Suppressor macrophage (primary cell): ENCODE data around the gene COL16A1.

Source experiments
- DNase-seq, 4 experiments: peaks; one replicate each; pipeline ENCODE4 v3.0.0-alpha.2; 2020 to 2022
- total RNA-seq, 17 experiments: gene quantifications; one replicate each; lab custom pipeline; 2026; ENCODE audit warnings: mixed read lengths in 6 of 17, inconsistent platforms in 3 of 17; lab: John Stamatoyannopoulos, UW

COL16A1 gene
- total RNA-seq = 0 to 9.8 (median 0.02) reads per million in 17 experiments

- DNase-seq = no peak
Measured at GRCh38 chr1:31703431-31704270, at the start of gene COL16A1. Gene COL16A1 (minus strand): TSS chr1:31704017. CDS start chr1:31702193, 1,824 bp downstream.

DNA sequence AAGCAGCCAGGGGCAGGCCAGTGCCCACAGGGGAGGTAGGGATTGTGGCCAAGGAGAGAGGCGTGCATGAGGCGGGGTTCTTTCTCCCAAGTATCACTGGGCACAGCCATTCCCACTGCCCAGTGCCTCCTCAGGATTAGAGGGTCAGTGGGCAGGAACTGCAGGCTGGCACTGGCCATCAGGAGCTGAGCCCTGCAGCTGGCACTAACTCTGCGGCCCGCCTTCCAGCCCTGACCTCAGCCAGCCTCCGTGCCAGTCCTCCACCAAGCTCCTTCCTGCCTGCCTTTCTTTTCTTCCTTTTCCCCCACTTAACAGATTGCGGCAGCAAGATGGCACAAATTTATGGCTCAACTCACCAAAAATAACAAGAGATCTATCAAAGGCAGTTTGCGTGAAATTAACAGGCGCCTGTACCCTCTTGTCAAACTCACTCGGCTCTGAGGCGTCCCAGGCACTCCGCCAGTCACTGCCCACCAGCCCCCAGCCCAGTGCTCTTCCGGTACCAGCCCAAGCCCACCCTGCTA lies 49.2 kb upstream of the COL16A1 start:
- no peak for DNase-seq

DNA sequence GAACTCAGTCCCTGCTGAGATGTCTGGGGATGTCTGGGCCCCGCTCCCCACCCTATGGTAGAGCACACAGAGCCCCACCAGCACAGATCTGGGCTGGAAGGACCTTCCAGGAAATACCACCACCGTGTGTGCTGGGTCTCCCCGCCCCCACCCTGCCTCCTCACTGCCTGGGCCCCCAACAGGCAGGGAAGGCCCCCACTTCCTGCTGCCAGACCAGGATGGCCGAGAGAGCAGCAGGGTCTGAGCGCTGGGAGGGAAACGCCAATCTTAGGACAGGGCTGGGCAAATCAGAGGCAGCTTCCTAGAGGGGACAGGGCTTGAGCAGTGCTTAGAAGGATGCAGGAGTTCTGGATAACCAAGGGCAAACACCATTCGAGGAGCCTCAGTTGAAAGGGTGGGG lies 48.4 kb upstream of the COL16A1 start:
- no peak for DNase-seq

GRCh38 chr1:31751822-31752241 lies 48.0 kb upstream of the COL16A1 start:
- DNase-seq = no peak

- DNase-seq = peak in 3 of 4 experiments; percentile 50 to 62 (median 59)
Measured at GRCh38 chr1:31750858-31751510, 47.2 kb upstream of the COL16A1 start.

GRCh38 chr1:31749785-31750735 lies 46.2 kb upstream of the COL16A1 start:
- no peak for DNase-seq

GRCh38 chr1:31748365-31748764 lies 44.5 kb upstream of the COL16A1 start:
- DNase-seq = no peak

DNA sequence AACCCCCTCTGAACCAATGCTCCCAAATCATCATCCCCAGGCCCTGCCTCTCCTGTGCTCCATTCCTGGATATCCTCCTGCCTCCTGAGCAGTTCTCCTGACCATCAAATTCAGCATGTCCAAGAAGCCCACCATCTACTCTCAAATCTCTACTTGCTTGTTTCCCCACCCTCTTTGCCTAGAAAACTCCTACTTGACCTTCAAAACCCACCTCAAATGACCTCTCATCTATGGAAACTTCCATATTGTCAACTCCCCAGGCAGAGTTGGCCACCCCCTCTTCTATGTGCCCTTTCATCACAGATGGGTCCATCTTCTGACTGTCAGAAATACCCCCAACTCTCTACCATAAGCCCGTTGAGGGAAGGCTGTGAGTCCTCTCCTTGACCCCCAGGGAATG lies 43.5 kb upstream of the COL16A1 start:
- DNase-seq = no peak

- DNase-seq = no peak
Measured at GRCh38 chr1:31746687-31747086, 42.9 kb upstream of the COL16A1 start.

DNA sequence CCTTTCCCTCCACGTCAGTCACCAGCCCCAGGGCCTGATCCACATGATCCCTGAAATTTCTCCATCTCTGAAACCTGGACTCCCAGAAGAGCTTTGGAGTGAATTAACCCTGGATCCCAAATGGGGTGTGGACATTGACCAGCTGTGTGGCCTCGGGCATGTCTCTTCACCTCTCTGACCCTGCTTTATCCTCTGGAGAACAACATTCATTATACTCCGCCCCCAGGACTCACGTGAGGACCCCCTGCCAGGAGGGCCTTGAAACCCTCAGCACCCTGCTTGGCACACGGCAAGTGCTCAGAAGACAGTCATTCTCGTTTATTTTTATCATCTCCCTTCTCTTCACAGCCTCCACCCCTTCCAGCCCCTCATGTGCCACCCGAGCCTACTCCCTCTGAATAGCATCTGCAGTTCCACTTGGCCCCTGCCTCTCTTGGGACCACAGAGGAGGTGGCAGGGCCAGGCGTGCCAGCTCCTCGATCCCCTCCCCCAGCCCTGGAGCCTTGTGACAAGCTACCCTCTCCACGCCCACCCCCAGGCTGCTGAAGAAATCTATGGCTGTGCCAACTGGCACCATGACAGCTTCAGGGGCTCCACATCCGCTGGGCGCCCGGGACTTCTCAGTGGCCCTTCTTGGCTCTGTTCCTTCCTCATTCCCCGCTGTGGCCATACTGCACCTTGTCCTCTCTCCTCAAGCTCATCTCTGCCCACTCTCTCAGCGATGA lies 42.3 kb upstream of the COL16A1 start:
- peak in 1 of 4 experiments; percentile 18 for DNase-seq

DNA sequence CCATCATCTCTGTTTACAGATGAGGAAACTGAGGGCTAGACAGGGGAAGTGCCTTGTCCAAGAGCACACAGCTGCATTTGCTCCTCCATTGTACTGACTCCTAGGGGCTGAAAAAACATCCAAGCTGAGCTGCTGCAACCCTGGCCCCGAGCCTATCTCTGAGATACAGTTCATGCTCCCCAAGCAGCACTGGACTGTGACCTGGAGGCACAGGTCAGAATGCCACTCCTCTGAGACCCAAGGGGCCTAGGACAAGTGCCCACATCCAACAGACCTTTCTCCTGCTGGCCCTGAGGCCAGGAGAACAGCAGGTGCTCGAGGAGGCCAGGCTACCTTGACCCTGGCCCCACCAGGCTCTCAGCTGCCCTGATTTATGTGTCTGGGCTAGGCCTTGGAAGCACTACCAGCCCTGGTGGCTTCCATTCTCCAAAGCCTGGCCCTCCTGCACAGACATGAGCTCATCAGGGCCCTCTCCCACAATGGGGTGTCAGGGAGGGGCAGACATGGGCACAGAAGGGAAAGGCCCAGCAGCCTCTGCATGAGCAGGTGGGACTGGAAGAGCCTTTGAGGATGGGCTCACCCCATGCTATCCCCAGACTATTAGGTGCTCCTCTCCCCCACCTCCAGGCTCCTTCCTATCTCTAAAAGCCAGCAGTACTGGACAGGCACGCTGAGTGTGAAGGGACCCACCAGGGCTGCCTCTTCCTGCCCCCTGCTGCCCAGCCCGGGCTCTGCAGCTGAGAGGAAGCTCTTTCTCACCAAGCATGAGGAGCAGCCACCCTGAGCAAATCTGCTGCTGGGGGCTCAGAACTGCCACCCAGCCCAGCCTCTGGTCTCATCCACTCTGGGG lies 41.5 kb upstream of the COL16A1 start:
- peak; percentile 66 to 82 (median 69) for DNase-seq

GRCh38 chr1:31744165-31744888 lies 40.5 kb upstream of the COL16A1 start:
- DNase-seq = no peak

DNA sequence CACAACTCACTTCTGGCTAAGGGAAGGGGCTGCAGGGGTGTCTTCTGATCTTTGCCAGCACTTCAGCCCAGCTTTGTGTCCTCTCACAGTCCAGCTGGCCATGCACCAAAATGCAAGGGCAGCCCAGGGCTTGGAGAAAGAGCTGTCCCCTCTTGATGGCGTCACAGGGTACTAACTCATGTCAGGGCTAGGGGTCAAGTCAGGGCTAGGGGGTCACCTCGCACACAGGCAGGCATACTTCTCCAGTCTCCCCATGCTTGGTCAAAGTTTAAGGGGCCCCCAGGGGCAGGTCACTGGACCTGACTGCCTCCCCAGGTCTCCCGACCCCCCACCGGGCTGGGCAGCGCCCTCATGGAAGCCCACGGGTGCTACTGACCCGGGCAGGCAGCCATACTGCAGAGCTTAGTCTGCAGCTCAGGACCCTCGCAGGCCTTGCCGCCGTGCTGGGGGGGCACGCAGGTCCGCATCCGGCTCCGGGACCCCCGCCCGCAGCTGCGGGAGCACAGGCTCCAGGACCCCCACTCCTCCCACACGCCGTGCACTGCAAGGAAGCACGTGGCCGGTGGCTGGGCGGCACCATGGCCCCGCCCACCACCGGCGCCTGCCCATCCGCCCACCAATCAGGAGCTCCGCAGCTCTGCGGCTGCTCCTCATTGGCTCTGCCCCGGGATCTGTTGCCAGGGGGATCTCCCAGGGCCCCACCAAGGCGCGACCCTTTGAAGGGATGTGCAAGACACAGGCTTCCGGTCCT lies 38.8 kb upstream of the COL16A1 start:
- DNase-seq = no peak

GRCh38 chr1:31739346-31739745 lies 35.5 kb upstream of the COL16A1 start:
- no peak for DNase-seq

GRCh38 chr1:31736675-31737074 lies 32.9 kb upstream of the COL16A1 start:
- no peak for DNase-seq

DNA sequence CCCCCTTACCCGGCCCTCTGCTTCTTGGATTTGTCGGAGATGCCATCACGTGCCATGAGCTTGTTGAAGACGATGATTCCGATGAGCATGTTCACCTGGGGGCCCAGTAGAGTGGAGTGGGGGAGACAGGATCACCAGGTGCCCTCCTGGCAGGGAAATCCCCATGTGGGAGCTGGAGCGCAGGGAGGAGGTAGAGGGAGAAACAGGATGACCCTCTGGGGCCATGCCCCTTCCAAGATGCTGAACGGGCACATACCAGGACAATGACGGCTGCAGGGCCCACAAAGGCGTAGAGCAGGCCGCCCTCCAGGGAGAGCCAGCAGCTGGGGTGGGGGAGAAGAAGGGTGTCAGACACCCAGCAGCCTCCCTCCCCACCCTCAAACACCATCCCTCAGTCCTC lies 31.8 kb upstream of the COL16A1 start:
- DNase-seq = no peak

DNA sequence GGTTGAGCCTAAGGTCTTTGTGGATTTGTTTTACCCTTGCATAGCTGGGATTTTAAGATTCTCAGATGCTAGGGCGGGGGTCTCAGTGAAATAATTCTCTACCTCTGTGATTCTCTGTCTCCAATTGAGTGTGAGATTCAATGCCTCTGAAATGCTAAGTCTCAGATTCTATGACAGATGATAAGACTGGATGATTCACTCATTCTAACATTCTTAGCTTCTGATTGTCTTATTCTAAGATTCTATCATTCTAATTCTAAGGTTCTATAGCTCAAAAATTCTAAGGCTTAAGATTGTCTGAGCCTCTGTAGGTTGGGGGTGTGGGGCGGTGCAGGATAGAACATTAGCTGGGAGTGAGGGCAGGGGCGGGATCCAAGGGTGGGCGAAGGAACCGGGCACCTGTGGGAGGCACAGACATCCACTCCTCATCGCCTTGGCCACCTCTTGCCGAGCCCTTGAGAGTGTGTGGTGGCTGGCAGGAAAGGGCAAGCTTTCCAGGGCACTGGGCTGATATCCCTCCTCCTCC lies 30.8 kb upstream of the COL16A1 start:
- no peak for DNase-seq

GRCh38 chr1:31733389-31734219 lies 29.8 kb upstream of the COL16A1 start:
- no peak for DNase-seq
